Activated naive CD4-positive, alpha-beta T cell treated with anti-CD3 and anti-CD28 coated beads for 36 hours (primary cell): ENCODE results near the gene ARMC3. TPM values are rescaled to one million over a fixed set of nuclear protein-coding genes. Genes with fewer than 3 reads are reported as not detected.
"Not testable (repeated sequence)": the region's sequence is repeated elsewhere in the genome, so short reads cannot be mapped to it uniquely, and the experiment has no call there.

Experiments used
- CTCF ChIA-PET: fragments of 350-600 bp; sonication (Branson Sonifier 250); formaldehyde crosslinking; loops from one replicate; lab custom pipeline; 2021; ENCODE audit warnings: antibody characterized with exemption; lab: Charles Lee
- DNase-seq: peaks from one replicate; pipeline ENCODE4 v3.0.0-alpha.2; 2020
- H3K27ac Mint-ChIP-seq: one replicate; pipeline ENCODE4 v1.8.0; 2021; ENCODE audit warnings: mild to moderate bottlenecking, mixed read lengths
- H3K27me3 Mint-ChIP-seq: one replicate; pipeline ENCODE4 v1.8.0; 2021; ENCODE audit warnings: low read depth, mixed read lengths
- H3K36me3 Mint-ChIP-seq: one replicate; pipeline ENCODE4 v1.8.0; 2021; ENCODE audit warnings: low read depth, mixed read lengths
- H3K4me1 Mint-ChIP-seq: one replicate; pipeline ENCODE4 v1.8.0; 2021; ENCODE audit warnings: low read depth, mixed read lengths
- H3K4me3 Mint-ChIP-seq: one replicate; pipeline ENCODE4 v1.8.0; 2021; ENCODE audit warnings: mild to moderate bottlenecking, moderate library complexity, mixed read lengths
- H3K9me3 Mint-ChIP-seq: one replicate; pipeline ENCODE4 v1.8.0; 2021; ENCODE audit warnings: mixed read lengths
- intact Hi-C: fragments of 100-400 bp; cut with micrococcal nuclease; formaldehyde crosslinking; loops from one replicate; pipeline ENCODE4 v1.15.1; 2023
- total RNA-seq, 2 experiments: library from RNA; stranded (reverse); gene quantifications; one replicate each; pipeline ENCODE4 v1.2.3, GENCODE V29; 2021

Gene ARMC3
- total RNA-seq, 2 experiments from 2014 or later = not detected

DNA sequence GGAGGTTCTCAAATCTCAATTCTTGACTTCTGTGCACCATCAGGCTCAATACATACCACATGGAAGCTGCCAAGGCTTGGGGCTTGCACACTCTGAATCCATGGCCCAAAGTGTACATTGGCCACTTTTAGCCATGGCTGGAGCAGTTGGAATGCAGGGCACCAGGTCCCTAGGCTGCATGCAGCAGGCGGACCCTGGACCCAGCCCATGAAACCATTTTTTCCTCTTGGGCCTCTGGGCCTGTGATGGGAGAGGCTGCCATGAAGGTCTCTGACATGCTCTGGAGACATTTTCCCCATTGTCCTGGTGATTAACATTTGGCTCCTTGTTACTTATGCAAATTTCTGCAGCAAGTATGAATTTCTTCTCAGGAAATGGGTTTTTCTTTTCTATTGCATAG is 19.0 kb upstream of the ARMC3 start:
- DNase-seq = no peak
- Mint-ChIP-seq H3K4me3 (no peak overlapping the region), H3K27me3 (no peaks in the 10 kb centered on the region), H3K27ac (no peak overlapping the region), H3K4me1 (peaks cover 4% of the 10 kb centered on the region), H3K36me3 (peaks cover 8% of the 10 kb centered on the region), H3K9me3 (peaks cover 16% of the 10 kb centered on the region)
- intact Hi-C loops = no loop called here
- CTCF ChIA-PET = no interaction called here

GRCh38 chr10:22909673-22910072 is 18.2 kb upstream of the ARMC3 start:
- peaks cover 16% of the 10 kb centered on the region for H3K9me3 Mint-ChIP-seq
- intact Hi-C loops, H3K36me3 Mint-ChIP-seq, H3K4me3 Mint-ChIP-seq, H3K27me3 Mint-ChIP-seq, CTCF ChIA-PET, H3K4me1 Mint-ChIP-seq, DNase-seq, H3K27ac Mint-ChIP-seq: not testable (repeated sequence)

DNA sequence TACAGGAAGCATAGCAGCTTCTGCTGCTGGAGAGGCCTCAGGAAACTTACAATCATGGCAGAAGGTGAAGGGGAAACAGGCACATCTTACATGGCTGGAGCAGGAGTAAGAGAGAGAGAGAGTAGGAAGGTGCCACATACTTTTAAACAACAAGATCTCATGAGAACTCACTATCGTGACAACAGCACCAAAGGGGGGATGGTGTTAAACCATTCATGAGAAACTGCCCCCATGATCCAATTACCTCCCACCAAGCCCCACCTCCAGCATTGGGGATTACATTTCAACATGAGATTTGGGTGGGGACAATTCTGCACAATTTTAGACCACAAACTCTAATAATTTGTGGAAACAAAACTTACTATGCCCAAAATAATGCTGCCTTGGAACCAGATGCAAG is 16.8 kb upstream of the ARMC3 start:
- DNase-seq = no peak
- no peak overlapping the region for H3K27ac Mint-ChIP-seq
- intact Hi-C loops = no loop called here
- H3K36me3 Mint-ChIP-seq = peaks cover 8% of the 10 kb centered on the region
- H3K4me3 Mint-ChIP-seq = no peak overlapping the region
- H3K9me3 Mint-ChIP-seq = peaks cover 16% of the 10 kb centered on the region
- peaks cover 4% of the 10 kb centered on the region for H3K4me1 Mint-ChIP-seq
- CTCF ChIA-PET = no interaction called here
- H3K27me3 Mint-ChIP-seq = no peaks in the 10 kb centered on the region

GRCh38 chr10:22911889-22912762 is 15.7 kb upstream of the ARMC3 start:
- H3K4me3 Mint-ChIP-seq = no peak overlapping the region
- no peak overlapping the region for H3K27ac Mint-ChIP-seq
- DNase-seq = no peak
- H3K4me1 Mint-ChIP-seq = peaks cover 4% of the 10 kb centered on the region
- intact Hi-C loops = no loop called here
- CTCF ChIA-PET = no interaction called here
- H3K27me3 Mint-ChIP-seq = no peaks in the 10 kb centered on the region
- peaks cover 16% of the 10 kb centered on the region for H3K9me3 Mint-ChIP-seq
- peaks cover 8% of the 10 kb centered on the region for H3K36me3 Mint-ChIP-seq

GRCh38 chr10:22912763-22913384 is 15.0 kb upstream of the ARMC3 start:
- Mint-ChIP-seq H3K27ac (no peak overlapping the region), H3K4me1 (peaks cover 4% of the 10 kb centered on the region), H3K4me3 (no peak overlapping the region), H3K36me3 (peaks cover 8% of the 10 kb centered on the region), H3K9me3 (peaks cover 15% of the 10 kb centered on the region), H3K27me3 (peaks cover under 1% of the 10 kb centered on the region)
- no peak for DNase-seq
- intact Hi-C loops = no loop called here
- CTCF ChIA-PET = no interaction called here

DNA sequence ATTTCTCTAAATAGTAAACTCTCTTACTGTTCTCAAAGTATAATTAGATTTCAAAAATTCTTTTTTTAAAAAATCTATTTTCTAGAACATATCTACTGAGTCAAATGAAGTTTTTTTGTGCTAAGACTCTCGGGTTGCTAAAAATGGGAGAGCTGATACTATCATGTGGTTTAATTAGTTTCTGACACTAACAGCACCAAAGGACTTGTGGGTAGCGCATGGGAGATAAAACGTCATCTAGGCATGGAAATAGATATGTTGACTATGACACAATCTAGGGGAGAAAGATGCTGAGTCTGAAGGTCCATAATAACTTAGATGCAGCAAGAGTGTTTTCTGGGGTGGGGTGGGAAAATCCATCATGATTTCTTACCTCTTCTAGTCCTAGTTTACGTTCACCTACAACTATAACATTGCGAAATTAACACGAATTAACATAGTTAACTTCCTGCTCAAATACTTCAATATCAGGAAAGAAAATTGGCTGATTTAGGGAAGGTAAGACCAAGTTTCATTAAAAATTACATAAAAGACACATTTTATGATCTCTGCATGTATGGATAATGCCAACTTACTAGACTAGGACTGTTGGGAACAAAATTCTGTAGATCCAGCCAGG is 14.3 kb upstream of the ARMC3 start:
- CTCF ChIA-PET = no interaction called here
- Mint-ChIP-seq H3K4me1 (peaks cover 4% of the 10 kb centered on the region), H3K36me3 (peaks cover 8% of the 10 kb centered on the region), H3K9me3 (peaks cover 12% of the 10 kb centered on the region), H3K4me3 (no peak overlapping the region), H3K27ac (no peak overlapping the region), H3K27me3 (peaks cover 2% of the 10 kb centered on the region)
- intact Hi-C loops = no loop called here
- no peak for DNase-seq

DNA sequence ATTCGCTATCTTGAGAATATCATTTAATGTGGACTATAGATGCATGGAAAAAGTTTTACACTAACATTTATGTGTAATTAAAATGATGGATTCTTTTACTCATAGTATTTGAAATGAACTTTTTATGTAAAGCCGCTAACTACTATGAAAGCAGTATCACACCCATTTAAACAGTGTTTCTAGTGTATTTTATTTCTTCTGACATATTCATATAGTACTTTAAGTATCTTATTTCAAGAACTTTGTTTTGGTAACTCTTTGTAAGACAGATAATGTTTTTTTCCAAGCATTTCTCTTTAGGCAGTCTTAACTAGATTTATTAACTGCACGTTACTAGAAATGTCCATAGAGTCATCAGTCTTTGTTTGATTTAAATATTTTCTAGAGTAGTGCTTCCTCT is 12.5 kb upstream of the ARMC3 start:
- no peak overlapping the region for H3K27ac Mint-ChIP-seq
- DNase-seq = no peak
- intact Hi-C loops = no loop called here

DNA sequence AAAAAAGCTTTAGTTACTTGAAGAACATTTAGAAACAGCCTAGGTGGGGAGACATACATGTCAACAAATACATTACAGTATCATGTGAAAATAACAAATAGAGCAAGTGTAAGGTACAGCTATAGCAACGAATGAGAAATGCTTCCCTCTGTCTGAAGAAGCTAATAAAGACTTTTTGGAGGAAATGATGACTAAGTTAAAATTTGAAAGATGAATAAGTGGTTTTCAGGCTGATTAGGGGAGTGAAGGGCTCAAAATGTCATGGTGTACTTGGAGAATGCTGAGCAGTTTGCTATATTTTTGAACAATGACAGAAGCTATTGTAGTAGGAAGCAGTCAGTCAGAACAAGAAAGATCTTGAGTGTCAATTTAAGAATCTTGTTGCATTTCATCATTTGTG is 2.8 kb upstream of the ARMC3 start:
- CTCF ChIA-PET = no interaction called here
- H3K9me3 Mint-ChIP-seq = no peaks in the 10 kb centered on the region
- peaks cover 5% of the 10 kb centered on the region for H3K27me3 Mint-ChIP-seq
- H3K36me3 Mint-ChIP-seq = no peaks in the 10 kb centered on the region
- no peak for DNase-seq
- peaks cover 2% of the 10 kb centered on the region for H3K4me1 Mint-ChIP-seq
- H3K4me3 Mint-ChIP-seq = no peak overlapping the region
- intact Hi-C loops = no loop called here
- H3K27ac Mint-ChIP-seq = no peak overlapping the region

More for the DNA sequence above, 12.5 kb upstream of the ARMC3 start:
- CTCF ChIA-PET = interaction anchor here (0.6 to 0.7 kb wide), 2 partner anchors 24 to 71 kb away, joined by 3 to 5 read pairs; no protein-coding TSS in a partner anchor
- Mint-ChIP-seq H3K4me1 (peaks cover 2% of the 10 kb centered on the region), H3K4me3 (no peak overlapping the region), H3K9me3 (peaks cover 2% of the 10 kb centered on the region), H3K27me3 (peaks cover 2% of the 10 kb centered on the region), H3K36me3 (no peaks in the 10 kb centered on the region)

GRCh38 chr10:22927166-22927565 is 687 bp upstream of the ARMC3 start:
- H3K36me3 Mint-ChIP-seq = no peaks in the 10 kb centered on the region
- no peaks in the 10 kb centered on the region for H3K9me3 Mint-ChIP-seq
- DNase-seq = no peak
- intact Hi-C loops = no loop called here
- H3K27ac Mint-ChIP-seq = no peak overlapping the region
- CTCF ChIA-PET = no interaction called here
- no peak overlapping the region for H3K4me3 Mint-ChIP-seq
- peaks cover 5% of the 10 kb centered on the region for H3K27me3 Mint-ChIP-seq
- H3K4me1 Mint-ChIP-seq = peaks cover 2% of the 10 kb centered on the region

DNA sequence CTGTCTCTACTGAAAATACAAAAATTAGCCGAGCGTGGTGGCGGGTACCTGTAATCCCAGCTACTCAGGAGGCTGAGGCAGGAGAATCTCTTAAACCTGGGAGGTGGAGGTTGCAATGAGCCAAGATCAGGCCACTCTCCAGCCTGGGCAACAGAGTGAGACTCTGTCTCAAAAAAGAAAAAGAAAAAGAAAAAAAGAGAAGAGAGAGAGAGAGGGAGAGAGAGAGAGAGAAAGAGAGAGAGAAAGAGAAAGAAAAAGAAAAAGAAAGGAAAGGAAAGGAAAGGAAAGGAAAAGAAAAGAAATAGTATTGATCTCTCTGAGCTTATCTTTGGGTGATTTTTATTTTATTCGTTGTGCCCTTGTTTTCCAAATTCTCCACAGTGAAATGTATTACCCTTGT is 1.2 kb downstream of the ARMC3 start:
- intact Hi-C loops, H3K27me3 Mint-ChIP-seq, H3K4me3 Mint-ChIP-seq, H3K4me1 Mint-ChIP-seq, H3K9me3 Mint-ChIP-seq, H3K36me3 Mint-ChIP-seq, DNase-seq, H3K27ac Mint-ChIP-seq: not testable (repeated sequence)
- CTCF ChIA-PET = interaction anchor here (0.6 to 0.7 kb wide), 2 partner anchors 230 to 727 kb away, joined by 3 read pairs; no protein-coding TSS in a partner anchor

DNA sequence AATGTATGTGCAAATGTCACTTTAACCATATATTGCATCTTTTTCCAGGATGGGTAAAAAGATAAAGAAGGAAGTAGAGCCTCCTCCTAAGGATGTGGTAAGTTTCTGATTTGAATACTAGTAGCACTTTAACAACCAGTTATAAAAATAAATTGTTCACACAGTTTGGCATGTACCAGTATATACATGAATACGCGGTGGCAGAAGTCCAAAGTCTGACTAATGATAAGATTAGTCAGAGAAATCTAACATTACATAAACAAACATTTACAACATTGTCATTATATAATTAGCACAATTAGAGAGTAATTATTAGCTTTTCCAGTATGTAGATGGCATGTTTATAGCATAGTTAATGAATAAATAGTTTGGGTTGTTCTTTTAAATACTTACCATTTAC is 4.1 kb downstream of the ARMC3 start:
- CTCF ChIA-PET = no interaction called here
- Mint-ChIP-seq H3K27me3 (peaks cover 2% of the 10 kb centered on the region), H3K4me3 (no peak overlapping the region), H3K36me3 (no peaks in the 10 kb centered on the region), H3K9me3 (no peaks in the 10 kb centered on the region), H3K27ac (no peak overlapping the region), H3K4me1 (peaks cover 2% of the 10 kb centered on the region)
- DNase-seq = no peak
- intact Hi-C loops = no loop called here

DNA sequence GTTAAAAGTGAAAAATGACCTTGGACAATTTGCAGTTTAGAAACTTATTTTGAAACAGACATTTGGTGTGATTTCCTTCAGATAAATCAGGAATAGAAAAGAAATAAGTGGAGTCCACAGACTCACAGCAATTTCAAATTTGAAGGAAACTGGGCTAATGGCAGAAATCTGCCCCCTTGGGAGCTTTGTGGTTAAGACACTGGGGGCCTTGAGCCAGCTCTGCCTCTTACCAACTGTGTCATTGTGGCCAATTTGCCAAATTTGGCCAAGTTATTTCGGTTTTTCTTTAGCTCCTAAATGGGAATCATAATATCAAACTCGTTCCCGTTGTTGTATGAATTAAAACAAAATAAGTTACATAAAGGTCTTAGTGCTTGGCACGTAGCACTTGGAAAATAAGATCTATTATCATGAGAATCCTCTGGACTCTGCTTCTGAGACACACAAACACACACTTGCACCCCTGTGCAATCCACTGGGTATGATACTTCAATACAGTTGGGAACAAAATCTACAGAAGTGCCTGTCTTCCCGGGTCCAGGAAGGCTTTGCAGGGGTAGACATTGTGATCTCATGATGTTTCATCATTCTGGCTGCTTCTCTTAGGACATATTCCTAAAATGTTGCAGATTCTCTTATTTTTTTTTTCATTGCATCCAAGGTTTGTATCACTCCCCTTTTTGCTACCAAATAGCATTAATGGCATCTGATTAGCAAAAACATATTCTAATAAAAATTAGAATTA is 4.9 kb downstream of the ARMC3 start:
- H3K27ac Mint-ChIP-seq = no peak overlapping the region
- no peaks in the 10 kb centered on the region for H3K9me3 Mint-ChIP-seq
- peaks cover 2% of the 10 kb centered on the region for H3K4me1 Mint-ChIP-seq
- CTCF ChIA-PET = no interaction called here
- intact Hi-C loops = no loop called here
- DNase-seq = no peak
- no peaks in the 10 kb centered on the region for H3K36me3 Mint-ChIP-seq
- no peak overlapping the region for H3K4me3 Mint-ChIP-seq
- H3K27me3 Mint-ChIP-seq = peaks cover 2% of the 10 kb centered on the region
